Iris pigment epithelial cell (primary cell): ENCODE results near the gene RUNDC3A.
A peak's percentile ranks its signal among the peaks of the same experiment; 100 is the strongest.
"Not testable (repeated sequence)": the region's sequence is repeated elsewhere in the genome, so short reads cannot be mapped to it uniquely, and the experiment has no call there.

Experiments used
- DNase-seq: peaks from one replicate; pipeline ENCODE4 v3.0.0-alpha.2; 2011; ENCODE audit warnings: low read depth

Gene RUNDC3A

DNA sequence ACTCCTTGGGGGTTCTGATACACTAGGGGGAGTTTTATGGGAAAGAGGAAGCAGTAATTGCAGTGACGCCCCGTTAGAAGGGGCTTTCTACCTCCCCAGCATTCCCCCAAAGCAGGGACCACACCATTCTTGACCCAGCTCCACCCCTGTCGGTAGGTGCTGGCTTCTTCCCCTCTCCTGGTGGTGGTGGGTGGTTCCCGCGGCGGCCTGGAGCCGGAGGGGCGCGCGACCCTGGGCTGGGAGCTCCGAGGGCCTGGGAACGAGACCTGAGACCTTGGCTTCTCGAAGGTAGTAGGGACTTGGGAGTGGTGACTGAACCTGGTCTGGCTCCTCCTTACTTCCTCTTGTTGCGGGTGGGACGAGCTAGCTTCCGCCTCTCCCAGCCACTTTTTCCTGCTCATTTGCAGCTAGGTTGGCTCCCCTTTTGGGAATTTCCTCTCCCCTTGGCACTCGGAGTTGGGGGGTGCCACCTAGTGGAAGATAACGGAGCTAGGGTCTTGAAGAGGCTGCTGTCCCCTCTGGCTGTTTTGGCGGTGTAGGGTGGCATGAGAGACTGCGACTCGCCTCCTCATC lies 37.1 kb downstream of the RUNDC3A start:
- peak; percentile 55 for DNase-seq

DNA sequence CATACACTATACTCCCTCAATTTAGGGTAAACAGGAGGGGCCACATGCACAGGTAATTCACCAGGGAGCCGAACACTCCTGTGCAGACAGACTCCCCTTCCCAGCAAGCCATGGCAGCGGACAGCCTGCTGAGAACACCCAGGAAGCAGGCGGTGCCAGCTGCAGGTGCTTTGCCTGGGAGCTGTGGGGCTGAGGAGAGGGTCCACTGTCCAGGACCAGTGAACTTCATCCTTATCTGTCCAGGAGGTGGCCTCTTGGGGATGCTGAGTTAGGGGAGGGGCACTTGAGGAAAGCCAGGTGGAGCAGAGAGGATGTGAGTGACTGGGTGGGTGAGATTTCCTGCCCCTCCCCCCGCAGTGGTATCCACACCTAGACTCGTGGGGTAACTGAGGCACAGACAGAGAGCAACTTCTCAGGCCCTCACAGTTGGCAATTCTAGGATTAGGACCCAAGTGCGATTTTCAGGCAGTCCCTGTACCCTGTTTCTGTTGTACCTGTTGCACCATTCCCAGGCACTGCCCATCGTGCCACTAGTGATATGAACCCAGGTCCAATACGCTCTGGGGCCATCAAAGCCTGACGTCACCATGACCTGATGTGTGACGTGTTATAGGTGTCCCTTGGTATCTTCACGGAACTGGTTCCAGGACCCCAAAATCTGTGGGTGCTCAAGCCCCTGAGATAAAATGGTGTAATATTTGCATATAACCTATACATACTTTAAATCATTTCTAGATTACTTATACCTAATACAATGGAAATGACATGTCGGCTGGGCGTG lies 37.9 kb downstream of the RUNDC3A start:
- no peak for DNase-seq

DNA sequence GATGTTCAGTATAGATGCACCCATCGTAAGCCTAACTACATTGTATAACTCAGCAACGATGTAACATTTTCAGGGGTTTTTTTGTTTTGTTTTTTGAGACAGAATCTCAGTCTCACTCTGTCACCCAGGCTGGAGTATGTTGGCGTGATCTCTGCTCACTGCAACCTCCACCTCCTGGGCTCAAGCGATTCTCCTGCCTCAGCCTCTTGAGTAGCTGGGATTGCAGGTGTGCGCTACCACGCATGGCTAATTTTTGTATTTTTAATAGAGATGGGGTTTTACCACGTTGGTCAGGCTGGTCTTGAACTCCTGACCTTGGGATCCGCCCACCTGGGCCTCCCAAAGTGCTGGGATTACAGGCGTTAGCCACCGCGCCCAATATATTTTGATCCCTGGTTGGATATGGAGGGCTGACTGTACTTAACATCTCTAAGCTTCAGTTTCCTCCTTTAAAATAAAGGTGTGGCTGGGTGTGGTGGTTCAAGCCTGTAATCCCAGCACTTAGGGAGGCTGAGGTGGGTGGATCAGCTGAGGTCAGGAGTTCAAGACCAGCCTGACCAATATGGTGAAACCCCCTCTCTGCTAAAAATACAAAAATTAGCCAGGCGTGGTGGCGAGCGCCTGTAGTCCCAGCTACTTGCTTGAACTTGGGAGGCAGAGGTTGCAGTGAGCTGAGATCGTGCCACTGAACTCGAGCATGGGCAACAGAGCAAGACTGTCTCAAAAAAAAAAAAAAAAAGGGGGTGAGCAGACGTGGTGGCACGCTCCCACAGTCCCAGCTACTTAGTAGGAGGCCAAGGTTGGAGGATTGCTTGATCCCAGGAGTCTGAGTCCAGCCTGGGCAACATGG lies 39.0 kb downstream of the RUNDC3A start:
- DNase-seq, result not testable (repeated sequence)

DNA sequence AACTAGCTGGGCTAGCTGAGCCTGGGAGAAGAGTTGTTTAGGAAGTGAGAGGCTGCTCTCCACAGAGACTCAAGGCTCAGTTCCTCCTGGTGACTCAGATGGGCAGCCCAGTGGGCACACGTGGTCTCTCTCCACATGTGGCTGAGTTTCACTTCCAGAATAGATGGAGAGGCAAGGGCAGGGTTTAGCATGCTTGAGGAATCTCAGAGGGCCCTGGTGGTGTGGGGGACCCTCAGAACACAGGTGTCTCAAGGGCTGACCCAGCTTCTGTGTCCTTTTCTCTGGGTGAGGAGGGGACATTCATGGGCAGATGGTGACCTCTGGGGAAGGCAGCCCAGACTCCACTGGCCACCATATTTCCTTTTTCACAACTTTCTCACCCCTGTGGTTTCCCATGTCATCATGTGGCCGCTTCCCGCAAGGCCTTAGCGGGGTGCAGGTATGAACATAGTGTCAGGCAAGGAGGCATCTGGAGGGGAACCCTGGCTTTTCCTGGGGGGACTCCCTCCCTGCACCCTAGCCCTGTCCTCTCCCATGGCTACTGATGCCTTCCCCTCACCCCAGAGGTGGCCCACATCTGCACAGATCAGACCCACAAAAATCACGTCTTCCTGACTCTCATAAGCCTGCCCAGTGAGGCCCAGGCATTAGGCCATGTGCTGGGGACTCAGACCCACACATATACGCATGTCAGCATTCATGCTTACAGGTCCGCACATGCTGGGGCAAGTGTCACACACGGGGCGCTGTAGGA lies 40.0 kb downstream of the RUNDC3A start:
- peak; percentile 61 for DNase-seq

DNA sequence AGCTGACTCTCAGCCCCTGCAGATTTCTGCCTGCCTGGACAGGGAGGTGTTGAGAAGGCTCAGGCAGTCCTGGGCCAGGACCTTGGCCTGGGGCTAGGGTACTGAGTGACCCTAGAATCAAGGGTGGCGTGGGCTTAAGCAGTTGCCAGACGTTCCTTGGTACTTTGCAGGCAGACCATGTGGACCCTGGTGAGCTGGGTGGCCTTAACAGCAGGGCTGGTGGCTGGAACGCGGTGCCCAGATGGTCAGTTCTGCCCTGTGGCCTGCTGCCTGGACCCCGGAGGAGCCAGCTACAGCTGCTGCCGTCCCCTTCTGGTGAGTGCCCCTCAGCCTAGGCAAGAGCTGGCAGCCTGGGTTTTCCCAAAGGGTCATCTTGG lies 40.6 kb downstream of the RUNDC3A start:
- DNase-seq, result no peak

DNA sequence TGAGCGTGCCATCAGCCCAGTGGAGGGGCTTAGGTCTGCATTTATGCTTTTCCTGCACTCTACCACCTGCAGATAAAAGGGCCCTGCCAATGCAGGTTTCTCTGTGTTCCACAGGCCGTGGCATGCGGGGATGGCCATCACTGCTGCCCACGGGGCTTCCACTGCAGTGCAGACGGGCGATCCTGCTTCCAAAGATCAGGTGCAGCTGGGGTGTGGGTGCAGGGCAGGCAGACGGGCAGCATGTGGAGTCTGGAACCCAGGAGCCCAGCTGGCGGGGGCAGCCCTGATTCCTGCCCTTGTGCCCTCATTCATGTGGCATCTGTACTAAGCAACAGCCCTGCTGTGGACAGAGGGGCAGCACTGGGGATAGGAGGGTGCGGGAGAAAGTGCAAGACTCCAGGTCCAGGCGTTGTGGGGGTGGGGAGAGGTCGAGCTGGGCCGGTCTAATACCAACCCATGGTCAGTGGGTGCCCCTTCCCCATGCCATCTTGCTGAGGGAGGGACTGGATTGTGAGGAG lies 41.2 kb downstream of the RUNDC3A start:
- no peak for DNase-seq

DNA sequence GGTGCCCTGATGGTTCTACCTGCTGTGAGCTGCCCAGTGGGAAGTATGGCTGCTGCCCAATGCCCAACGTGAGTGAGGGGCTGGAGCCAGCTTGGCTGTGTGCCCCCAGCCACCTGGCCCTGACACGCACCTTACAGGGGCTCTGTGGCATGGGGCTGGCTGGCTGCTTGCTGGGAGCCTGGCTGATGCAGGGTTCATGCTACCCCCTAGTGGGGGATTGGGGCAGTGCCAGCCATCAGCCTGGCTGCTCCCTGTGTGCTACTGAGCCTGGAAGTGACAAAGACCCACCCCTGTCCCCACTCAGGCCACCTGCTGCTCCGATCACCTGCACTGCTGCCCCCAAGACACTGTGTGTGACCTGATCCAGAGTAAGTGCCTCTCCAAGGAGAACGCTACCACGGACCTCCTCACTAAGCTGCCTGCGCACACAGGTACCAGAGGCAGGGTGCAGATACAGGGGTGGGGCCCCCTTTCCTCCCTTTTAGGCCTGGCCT lies 42.4 kb downstream of the RUNDC3A start:
- peak; percentile 41 for DNase-seq

DNA sequence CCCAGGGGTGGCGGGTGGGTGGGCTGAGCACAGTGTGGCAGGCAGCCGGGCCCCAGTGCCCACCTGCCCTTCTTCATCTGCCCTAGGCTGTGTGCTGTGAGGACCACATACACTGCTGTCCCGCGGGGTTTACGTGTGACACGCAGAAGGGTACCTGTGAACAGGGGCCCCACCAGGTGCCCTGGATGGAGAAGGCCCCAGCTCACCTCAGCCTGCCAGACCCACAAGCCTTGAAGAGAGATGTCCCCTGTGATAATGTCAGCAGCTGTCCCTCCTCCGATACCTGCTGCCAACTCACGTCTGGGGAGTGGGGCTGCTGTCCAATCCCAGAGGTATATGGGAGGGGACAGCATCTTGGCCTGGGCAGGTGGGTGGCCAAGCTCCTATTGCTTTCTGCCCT lies 43.1 kb downstream of the RUNDC3A start:
- no peak for DNase-seq

DNA sequence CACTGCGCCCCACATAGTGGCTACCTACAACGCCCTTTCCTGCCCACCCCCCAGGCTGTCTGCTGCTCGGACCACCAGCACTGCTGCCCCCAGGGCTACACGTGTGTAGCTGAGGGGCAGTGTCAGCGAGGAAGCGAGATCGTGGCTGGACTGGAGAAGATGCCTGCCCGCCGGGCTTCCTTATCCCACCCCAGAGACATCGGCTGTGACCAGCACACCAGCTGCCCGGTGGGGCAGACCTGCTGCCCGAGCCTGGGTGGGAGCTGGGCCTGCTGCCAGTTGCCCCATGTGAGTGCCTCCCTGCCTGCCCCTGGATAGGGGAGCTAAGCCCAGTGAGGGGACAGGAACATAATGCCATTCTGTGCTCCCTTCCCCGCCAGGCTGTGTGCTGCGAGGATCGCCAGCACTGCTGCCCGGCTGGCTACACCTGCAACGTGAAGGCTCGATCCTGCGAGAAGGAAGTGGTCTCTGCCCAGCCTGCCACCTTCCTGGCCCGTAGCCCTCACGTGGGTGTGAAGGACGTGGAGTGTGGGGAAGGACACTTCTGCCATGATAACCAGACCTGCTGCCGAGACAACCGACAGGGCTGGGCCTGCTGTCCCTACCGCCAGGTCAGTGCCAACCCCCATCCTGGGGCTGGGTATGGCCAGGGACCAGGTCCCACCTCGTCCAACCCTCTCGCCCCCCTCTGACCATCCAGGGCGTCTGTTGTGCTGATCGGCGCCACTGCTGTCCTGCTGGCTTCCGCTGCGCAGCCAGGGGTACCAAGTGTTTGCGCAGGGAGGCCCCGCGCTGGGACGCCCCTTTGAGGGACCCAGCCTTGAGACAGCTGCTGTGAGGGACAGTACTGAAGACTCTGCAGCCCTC lies 43.8 kb downstream of the RUNDC3A start:
- DNase-seq, result no peak

DNA sequence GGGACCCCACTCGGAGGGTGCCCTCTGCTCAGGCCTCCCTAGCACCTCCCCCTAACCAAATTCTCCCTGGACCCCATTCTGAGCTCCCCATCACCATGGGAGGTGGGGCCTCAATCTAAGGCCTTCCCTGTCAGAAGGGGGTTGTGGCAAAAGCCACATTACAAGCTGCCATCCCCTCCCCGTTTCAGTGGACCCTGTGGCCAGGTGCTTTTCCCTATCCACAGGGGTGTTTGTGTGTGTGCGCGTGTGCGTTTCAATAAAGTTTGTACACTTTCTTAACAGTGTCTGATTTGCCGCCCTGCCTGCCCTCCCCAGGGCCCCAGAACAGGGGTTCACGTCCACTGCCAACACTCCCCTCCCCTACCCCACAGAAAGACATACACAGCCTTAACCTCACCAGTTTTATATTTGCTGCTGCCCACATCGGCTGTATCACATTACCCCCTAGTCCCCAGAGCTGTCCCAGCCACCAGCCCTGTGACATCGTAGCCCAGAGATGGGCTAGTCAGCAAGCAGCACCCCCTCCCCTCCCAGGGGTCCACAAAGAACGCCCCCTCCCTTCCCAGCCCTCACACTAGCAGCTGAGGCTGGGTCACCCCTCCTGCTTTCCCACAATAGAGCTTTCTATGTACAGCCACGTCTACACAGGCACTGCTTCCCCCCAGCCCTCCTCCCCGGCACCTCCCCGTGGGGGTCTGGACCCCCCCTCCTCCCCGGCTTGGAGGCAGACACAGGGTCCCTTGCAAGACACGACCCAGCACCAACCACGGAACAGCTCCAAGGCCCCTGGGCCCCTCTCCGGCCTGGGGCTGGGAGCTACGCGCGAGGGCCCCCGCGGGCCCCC lies 44.6 kb downstream of the RUNDC3A start:
- DNase-seq, result no peak

DNA sequence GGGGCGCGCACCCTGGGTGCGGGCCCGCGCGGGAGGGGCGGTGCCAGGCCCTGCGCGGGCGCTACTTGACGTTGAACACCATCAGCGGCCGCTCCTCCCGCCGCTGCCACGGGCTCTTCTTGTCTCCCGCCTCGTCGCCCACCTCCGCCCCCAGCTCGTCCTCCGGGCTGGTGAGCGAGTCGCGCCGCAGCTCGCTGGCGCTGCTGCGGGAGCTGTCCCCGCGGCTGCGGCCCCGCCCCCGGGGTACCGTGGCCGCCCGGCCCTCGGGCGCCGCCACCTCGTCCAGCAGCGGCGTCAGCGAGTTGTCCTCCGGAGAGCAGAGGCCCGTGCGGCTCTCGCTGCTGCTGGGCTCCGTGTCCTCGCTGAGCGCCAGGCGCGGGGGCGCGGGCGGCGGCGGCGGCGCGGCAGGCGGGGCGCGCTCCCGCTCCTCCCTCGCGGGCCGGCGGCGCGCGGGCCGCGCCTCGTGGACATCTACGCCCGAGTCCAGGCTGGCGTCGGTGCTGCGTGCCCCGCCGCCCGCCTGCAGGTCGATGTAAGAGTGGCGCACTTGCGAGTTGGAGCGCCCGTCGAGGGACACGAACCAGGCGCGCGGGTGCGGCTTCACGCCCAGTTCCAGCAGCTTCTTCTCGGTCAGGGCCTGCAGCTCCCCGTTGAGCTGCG lies 45.4 kb downstream of the RUNDC3A start:
- no peak for DNase-seq

DNA sequence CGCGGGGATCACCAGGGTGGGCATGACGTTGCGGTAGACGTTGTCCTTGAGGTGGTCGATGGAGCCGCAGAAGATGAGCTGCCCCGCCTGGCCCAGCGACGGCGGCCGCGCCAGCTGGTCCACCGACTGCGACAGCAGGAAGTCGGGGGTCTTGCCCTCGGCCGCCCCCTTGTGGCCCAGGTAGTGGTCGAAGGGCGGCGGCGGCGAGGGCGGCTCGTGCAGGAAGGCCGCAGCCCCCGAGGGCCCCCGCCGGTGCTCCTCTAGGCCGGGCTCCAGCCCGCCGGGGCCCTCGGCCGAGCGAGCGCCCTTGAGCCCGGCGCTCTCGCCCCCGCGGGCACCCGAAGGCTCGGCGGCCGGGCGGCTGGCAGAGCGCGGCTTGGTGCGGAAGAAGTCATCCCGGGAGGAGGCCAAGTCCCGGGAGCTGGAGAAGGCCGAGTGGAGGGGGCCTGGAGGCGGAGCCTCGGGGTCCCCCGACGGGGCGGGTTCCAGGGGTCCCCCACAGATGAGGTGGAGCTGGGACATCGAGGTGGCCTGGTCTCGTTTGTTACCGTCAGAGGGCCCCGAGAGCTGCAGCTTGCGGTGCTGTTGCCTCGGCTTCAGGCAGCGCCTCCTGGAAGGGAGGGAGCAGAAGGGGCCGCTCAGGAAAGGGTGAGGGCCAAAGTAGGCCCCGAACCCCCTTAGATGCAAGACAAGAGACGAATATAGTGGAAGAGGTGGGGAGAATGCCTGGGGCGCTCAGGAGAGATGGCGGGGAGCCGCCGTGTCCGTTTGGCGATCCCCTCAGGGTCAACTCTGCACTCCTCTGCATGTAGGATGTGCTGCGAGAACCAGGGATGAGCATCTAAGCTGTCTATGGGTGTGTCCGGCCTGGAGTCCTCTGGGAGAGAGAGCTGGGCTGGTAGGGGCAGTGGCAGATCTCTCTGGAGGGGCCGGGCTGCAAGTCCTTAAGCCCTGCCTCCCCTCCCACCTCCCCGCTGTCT lies 46.5 kb downstream of the RUNDC3A start:
- DNase-seq, result no peak

DNA sequence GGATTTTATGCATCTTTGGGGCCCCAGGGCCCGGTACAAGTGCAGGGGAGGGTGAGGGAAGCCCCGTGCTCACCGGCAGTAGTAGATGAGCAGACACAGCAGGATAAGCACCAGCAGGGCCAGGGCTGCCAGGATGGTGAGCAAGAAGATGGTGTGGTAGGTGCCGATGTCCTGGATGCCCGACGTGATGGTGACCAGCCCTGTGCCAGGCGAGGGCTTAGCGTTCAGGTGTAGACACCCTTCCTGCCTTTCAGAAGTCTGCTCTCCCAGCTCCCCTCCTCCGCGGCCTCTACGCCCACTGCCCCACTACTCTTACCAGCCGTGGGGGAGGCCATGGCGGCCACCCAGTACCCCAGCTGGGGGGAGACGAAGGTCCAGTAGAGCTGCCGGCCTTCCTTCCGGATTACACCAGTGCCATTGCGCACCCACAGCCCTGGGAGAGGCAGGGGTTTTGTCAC lies 47.3 kb downstream of the RUNDC3A start:
- DNase-seq, result no peak

DNA sequence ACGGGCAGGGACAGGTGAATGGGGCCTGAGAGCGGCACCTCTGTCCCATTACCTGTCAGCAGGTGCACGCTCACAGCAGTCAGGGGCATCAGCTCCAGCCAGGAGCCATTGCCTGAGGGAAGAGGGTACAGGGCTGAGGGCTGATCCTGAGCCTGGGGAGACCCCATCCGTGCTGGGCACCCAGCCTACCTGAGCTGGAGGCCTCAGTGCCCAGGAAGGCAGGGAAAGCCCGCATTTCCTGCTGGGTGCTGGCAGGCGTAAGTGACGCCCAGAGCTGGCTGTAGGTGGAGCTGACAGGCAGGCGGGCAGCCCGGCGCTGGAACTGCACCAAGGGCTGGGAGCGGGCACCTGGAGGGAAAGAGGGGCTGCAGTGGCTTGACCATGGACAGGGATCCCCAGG lies 47.8 kb downstream of the RUNDC3A start:
- no peak for DNase-seq

DNA sequence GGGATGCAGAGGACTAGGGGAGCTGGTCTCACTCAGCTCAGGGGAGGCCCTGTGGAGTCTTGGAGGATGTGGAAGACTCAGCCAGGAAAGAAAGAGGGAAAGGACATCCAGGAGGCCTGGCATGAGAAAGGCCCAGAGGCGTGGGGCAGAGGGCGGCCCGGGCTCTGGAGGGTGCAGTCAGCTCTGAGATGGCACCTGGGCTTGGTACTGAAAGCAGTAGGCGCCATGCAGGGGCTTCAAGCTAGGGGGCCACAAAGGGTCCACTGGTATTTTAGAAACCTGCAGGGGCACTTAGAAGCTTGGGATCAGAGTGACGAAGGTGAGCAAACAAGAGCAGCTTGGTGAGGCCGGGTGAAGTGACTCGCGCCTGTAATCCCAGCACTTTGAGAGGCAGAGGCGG lies 49.7 kb downstream of the RUNDC3A start:
- DNase-seq, result no peak

DNA sequence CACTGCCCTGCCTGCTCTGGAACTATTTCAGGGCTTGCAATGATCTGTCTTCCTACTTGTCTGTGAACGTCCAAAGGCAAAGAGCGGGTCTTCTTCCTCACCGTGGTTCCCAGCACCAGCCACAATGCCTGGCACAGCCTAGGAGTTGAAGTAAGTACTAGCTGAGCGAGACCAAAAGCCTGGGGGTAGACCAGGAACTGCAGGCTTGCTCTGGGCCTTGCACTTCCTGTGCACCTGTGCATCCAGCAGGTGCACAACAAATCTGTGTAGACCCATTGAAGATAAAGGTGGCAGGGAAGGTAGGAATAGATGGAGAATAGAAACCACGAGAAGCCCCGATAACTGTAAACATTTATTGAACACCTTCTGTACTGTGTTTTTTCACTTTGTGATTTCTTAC lies 50.6 kb downstream of the RUNDC3A start:
- DNase-seq, result no peak

DNA sequence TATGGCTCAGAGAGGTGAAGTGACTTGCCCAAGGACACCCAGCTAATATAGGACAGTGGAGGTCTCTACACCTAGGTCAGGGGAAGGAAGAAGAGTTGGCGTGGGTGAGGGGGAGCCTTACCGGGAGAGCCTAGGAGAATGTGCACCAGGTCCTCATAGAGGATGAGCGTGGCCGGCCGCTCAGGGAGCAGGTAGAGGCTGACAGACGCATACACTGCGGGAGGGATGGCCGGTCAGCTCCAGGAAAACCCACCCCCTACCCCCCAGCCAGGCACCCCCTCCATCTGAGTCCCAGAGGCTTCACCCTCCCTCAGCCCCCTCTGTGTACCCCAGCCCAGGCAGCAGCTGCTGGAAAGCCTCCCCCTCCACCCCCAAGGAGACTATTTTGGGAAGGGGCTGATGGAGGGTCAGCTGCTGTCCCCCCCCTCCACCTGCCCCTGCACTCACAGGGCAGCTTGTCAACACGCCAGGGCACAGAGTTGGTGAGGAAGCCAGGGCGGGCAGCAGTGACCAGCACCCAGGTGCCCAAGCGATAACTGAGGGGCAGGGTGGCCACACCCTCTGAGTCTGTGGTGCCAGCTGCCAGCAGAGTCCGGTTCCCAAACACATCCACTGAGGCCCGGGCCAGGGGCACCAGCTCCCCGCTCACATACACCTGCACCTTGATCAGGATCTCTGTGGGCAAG lies 51.2 kb downstream of the RUNDC3A start:
- DNase-seq, result no peak

DNA sequence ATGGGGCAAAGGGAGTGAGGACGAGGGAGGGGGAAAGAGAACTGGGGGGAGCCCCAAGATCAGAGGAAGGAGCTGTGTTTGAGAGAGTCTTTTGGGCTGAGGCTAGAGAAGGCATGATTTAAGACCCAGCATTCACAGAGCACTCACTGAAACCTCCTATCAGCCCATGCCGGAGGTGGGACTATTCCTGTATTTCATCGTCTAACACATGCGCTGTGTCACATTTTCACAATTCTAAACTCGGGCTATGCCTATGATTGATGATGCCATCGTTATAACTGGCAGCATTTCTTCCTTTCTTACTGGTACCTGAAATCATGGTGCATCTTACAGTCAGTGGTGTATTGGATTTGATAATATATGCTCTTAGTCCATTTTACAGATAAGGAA lies 51.7 kb downstream of the RUNDC3A start:
- no peak for DNase-seq
